Fibroblast of skin of back (primary cell): ENCODE measurements around the gene CEP126. TPM values are rescaled to one million over a fixed set of nuclear protein-coding genes. Genes with fewer than 3 reads are reported as not detected.
A peak's percentile ranks its signal among the peaks of the same experiment; 100 is the strongest.

Experiments used
- DNase-seq: peaks from one replicate; pipeline ENCODE4 v3.0.0-alpha.2; 2013
- polyA plus RNA-seq, 2 experiments: library from polyadenylated mRNA; unstranded; fragments of 120-200 nt; gene quantifications; one replicate each; pipeline ENCODE4 v1.2.1, GENCODE V29; 2013; ENCODE audit not compliant: insufficient read length in 2 of 2

CEP126 gene, protein sequence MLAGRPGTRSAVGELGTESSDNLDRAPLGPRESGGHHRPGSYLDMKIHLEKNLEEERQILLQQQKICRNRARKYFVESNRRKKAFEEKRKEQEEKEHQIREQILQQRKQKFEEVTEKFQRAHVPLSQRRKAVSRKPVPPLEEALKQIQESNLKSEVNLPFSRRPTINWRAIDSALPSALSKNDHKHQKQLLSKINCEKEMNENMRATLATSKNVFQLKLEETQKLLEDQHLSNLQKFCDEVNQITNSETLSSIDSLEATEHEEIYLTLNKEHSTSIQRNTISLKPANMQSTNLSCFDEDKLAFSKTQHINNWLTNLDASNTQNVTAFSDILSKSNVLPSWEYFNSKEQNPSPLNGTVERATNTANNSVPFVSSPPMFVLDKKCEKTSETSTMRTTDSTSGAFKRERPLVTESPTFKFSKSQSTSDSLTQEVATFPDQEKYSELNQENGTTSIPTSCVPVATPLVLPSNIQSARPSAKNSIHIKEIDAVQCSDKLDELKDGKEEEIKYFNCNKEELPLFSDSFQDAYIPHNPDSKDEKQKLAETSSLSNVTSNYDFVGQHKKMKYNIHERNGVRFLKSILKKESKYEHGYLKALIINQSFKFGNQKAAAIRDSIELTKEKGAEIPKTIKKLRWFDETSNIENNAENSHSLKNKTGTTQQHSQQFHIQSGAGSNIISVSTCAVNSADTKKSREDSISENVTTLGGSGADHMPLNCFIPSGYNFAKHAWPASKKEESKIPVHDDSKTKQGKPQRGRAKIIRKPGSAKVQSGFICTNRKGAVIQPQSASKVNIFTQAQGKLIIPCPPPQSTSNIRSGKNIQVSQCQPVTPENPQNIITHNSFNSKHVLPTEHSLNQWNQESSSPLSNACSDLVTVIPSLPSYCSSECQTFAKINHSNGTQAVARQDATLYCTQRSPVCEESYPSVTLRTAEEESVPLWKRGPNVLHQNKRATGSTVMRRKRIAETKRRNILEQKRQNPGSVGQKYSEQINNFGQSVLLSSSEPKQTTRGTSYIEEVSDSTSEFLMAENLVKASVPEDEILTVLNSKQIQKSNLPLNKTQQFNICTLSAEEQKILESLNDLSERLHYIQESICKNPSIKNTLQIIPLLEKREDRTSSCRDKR
- polyA plus RNA-seq (2013, experiment 1 of 2; ENCODE audit: insufficient read length), result 2.8 TPM
- polyA plus RNA-seq (2013, experiment 2 of 2; ENCODE audit: insufficient read length), result 2.7 TPM

DNA sequence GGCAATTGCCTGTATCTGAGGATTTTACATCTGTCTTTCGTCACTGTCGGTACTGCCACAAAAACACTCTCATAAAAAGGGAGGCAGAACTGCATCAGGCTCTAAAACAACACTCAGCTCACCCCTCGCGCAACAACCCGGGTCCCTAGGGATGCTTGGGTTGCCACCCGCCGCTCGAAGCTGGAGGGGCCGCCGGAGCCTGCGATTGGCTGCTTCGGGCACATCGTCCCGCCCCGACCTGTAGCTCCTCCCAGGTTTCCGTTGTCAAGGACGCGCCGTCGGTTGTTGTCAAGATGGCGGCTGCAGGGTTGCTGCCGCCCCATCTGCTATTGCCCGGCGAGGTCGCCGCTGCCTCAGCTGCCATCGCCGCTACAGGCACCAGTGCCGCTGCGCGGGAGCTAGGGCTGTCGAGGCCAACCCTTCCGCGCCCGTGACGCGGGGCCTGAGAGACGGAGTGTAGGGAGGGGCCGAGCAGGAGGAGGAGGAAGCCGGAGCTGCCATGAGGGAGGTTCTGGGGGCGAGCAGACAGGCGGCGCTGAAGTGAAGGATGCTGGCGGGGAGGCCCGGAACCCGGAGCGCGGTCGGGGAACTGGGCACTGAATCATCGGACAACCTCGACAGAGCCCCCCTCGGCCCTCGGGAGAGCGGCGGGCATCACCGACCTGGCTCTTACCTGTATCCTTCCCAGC, at the start of gene CEP126:
TSS of gene CEP126 (plus strand) at position 273 of the 689 bp plus-strand sequence. CDS start at position 548, 275 bp downstream.
- DNase-seq, result peak; percentile 95

DNA sequence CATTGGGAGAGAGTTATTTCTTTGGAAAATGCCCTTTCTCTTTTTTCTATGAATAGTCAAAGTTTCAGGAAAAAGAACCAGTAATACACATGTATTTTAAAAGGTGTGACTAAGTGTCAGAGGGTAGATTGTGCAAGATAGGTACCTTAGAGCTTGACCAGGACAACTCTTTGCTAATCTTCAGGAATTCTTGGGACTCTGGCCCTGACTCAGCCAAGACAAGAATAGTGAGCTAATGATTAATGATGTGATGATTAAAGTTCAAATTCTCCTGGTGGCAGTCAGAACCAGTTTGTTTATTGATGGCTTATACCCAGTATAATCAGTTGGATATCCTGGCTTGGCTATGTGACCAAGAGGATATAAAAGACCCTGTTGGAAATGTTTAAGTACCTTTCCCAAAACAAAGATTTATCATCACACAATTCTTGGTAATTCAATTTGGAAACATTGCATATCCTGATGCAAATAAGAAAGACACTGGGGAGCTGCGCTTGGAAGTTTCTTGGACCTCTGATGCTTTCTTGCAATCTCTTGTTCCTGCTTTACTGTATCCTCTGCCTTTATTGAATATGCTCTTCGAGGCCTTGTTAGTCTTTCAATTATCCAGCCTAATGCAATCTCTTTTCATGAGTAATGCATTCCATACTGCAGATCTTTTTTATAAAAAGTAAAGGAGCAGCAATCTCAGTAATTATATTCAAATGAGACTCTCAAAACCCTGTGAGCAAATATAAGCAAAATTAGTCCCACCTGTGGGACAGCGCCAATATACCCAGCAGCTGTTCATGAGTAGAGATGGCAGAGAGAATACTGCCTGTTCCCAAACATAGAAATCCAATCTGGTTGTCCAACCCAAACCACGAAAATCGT, 48.0 kb upstream of the CEP126 start:
- DNase-seq, result peak; percentile 80

DNA sequence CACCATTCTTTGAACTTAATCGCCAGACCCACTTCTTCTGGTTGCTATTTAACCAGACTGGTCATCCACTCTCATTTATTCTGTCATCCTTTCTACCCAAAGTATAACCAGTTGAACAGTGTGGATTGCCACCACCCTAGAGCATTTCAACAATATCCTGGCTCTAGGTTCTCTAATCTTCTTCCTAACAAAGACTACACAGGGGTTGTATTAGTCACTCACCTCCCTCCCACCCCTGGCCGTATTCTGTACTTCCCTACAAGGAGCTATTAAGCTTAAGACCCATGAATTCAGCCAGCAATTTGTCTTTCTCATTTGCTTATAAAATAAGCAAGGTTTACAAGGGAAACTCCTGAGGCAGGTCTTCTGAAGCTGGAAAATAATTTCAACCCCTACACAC, 46.9 kb upstream of the CEP126 start:
- peak; percentile 51 for DNase-seq

DNA sequence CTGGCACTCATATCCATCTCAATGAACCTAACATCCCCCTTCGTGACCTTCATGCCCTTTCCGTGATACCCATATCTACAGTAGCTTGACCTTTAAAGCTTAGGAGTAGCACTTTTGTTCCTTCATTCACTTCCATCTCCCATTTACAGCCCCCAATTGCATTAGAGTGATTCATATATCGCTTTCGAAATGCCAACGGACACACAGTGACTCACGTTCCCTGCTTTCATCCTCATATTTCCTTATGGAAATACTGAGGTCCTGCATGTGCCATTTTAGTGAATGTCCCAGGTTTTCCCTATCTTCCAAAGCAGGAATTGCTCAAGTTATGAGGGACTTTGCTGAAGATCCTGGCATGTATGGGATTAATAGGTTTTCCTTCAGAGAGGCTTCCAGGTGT, 44.3 kb upstream of the CEP126 start:
- peak; percentile 83 for DNase-seq

DNA sequence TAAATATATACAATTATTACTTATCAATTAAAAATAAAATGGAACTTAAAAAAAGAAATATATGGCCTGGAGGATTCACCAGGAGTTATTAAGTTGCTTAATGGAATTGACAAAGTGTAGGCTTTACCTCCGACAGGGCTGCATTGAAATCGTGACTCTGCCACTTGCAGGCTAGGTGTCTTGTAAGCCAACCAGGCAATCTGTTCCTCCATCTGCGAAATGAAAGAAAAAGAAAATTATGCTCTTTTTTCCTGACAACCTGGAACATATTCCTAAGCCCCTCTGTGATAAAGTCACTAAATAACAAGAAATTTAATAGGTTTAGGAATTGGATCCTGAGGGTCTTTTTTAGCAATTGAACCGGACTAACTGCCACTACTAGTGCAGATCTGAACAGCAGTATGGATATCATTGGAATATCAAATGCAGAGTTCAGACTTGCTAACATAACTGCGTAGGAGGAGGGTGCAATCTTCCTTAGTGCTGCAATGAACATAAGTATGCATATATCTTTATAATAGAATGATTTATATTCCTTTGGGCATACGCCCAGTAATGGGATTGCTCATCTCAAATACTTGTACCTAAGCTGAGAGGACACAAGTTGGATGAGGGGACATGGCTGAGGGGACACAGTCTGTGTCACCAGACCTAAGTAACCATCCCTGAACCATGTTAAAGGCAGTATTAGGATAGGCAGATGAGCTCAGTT, 42.5 kb upstream of the CEP126 start:
- DNase-seq, result no peak

DNA sequence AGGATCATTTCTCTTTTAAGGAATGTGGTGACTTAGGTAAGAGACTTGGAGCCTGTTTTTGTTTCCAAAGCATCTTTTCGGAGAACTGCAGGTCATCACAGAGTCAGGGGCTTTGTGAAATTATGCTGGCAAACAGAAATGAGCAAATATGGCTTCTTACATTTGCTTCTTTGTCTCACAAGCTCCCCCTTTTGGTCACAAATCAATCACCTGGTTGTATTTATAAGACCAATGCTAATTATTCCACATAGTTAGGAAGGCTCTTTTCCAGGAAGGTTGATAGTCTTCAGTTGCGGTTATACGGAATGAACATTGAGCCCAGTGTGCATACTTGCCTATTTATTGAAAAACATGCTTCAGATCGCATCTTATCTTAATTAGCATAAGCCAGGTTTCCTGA, 34.6 kb upstream of the CEP126 start:
- peak; percentile 65 for DNase-seq

DNA sequence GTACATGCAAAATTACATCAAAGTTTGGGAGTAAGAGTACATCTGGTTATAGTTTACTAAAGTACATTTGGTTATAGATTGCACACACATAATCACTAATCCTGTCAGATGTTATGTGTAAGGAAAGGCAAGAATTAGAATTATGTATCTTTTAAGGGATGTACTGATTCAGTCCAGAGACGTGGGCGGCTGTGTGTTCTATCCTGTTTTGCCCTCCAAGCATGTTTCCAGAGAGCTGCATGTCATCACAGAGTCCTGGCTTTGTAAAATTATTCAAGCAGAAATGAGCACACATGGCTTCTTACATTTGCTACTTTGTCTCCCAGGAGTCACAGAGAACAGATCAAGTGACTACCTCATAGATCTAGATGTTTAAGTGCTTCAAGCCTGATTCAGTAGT, 33.2 kb upstream of the CEP126 start:
- no peak for DNase-seq

DNA sequence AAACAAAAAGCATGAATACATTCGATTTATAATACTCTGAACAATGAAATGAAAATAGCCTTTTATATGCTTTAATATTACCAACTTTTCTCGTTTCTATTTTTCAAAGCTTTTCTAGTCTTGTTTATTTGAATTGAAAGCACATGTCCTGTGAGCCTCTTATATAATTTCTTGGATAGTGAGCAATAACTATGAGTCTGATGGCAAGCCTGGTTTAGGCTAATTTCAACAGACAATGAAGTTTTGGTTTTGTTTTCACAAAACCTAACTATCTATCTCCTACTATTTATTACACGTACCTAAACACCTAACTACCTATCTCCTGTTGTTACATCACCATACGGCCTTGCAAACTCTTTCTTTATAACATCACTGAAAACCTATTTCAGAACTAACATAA, 29.2 kb upstream of the CEP126 start:
- DNase-seq, result no peak

DNA sequence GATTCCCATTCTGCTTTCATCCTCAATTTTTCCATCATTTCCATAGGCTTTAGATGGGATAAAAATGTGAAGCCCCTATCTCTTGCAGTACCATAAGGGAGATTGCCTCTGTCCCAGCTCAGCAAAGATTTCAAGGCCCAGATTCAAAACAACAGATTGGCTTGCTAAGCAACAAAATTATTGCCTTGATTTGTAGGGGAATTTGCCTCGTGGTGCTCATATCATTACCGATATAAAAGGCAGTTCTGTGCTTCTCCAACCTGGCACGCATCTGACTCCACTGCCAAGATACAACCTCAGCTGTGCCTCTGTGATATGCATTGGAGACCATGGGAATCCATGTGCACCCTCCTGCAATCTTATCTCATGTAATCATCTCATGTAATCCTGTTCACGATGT, 25.0 kb upstream of the CEP126 start:
- no peak for DNase-seq

DNA sequence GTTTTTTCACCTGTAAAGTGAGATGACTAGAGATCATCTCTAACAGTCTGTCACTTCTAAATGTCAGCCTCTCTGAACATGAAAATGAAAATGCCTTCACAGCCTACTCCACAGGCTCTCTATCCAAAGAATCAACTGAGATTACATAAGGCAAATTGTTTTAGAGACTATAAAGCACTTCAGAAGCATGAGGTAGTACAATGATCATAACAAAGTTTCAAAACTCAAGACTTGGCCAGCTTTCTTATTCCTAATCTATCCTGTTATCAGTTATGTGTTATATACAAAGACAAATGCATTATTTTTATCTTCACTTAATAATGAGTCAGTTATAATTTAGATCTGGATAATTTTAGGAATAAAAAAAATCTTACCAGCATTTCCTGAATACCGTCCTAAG, 20.3 kb upstream of the CEP126 start:
- no peak for DNase-seq

DNA sequence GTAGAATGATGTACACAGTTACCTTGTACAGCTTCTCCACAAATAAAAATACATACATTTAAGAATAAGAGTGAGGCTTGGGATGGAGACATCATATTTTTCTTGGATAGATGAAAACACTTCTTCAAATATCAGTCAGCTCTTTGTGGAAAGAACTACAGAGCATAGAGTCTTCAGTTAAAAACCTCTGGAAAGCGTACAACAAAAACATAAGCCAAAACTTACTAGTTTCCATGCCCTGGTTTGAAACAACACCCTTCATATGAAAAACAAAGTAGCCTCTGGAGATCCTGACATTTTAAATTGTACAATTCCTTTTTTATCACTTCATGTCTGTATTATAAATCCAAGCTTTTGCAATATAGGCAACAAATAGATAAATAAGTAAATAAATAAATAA, 7.0 kb upstream of the CEP126 start:
- peak; percentile 11 for DNase-seq

DNA sequence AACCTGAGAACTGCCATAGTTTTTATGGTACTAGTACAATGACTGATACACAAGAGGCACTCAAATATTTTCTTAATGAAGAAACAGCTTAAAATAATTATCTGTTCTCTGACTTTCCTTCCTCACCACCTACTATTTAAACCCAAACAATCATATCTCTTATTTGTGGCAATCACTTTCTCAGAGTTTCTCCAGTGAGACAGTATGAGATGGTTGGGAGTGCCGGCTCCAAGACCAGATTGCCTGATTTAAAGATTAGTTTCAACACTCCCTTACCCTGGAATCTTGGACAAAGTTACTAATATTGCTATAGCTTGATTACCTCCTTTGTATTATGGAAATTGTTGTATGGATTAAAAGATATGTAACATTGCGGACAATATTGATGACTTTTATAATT, 5.7 kb upstream of the CEP126 start:
- DNase-seq, result no peak

DNA sequence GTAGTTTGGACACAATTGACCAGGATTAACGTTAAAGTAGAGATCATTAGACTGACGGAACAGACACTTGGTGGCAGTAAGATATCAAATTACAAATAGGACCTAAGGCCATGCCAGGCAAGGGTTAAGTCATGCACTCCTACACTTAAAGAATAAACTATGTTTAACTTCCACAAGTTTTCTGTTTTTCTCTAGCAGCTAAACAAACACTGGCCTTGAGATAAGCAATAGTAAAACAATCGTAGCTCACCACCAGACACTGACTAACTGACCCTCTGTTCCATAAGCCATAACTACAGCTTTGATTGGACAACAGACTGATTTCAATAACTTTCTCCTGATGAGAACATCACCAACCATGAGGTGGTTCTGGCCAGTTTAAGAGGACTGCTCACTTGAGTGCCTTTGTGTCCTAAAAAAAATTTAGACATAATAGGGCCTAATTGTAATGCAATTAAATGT, 2.0 kb upstream of the CEP126 start:
- peak; percentile 60 for DNase-seq

DNA sequence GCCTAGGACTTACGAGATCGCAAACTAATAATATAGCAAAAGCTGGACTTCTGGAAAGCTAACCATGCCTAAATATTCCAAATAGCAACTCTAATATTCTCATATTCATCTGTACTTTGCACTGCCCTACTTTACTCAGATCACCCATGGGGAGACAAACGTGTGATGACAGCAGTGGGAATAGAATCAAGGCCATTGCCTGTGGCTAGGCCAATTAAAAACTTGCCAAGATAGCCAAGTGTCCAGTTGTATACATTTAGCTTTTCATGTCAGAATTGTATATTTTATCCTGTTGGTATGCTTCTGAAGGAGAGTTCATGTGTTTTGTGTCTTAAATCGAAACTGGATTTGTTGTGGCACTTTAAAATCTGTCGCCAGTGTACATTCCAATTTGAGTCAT, 1.2 kb upstream of the CEP126 start:
- DNase-seq, result no peak

DNA sequence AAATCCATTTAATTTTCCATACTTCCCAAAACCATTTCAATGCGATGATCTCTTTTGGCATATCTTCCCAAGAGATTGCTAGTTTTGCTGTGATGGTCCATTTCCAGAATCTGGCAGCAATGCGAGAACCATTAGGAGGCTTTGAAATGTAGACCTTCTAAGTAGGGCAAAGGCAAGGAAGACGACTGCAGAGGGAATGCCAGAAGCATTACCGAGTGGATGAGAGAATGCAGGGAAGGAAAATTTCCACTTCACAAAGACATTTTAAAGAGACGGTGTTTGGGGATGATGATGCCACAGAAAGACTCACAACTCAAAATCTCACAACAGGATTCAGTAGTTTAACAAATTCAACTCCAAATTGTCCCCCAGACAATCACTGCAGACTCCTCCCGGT, 471 bp upstream of the CEP126 start:
- DNase-seq, result peak; percentile 70

DNA sequence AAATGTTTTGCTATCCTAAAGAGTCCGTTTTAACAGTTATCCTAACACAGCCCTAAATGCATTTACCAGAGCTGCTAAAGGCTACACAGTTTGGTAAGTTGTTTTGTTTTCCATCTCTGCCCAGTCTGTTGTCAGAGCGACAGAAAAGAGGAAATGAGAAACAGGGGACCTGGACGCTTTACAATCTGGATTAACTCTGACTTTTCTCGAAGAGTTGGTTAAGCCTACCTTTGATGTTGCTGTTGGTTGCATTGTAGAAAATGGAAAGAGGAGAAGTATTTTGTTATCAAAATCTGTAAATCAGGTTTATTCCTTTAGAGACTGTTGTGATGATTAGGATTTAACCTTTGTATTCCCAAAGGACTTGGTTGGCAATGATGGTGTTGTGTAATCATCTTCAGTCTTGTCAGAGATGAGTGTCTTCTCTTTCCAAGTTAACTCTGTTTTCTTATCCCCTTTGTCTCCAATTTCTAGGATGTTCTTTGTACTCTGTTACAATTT, 1.0 kb downstream of the CEP126 start:
- DNase-seq, result peak; percentile 51

DNA sequence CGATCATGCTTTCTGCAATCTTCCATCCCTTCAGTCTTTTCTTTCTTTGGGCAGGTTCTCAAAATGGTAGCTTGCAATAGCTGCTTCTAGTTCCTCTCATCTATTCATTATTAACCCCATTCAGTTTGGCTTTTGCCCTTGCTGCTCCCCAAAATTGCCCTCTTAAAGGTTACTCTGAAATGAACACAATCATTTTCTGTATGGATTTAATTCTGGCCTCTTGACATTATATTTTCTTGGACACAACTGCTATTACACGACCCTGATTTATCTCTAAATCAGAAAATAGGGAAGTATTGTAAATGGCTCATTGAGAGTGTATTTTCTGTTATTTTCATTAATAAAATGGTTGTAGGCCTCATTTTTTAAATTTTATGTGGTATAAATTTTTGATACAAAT, 1.6 kb downstream of the CEP126 start, which contains the start of gene ANGPTL5:
TSS of gene ANGPTL5 (minus strand) at position 101 of the 400 bp plus-strand sequence. CDS start 8,613 bp downstream, outside the sequence.
- no peak for DNase-seq

DNA sequence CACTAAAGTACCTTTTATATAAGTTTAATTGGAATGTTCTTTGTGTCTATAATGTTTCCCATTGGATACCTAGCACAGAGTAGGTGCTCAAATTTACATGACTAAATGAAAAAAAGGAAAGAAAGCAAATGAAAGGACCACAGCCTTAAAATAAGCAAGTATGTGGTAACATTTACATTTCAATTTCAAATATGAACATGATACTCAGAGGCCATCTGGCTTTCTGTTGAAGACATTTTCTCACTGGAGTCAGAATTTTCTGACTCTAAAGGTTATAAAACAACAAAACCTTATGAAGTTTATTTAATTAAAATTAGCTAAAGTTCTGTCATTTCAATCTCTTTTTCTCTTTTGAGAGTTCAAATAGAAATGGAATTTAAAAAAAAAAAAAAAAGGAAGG, 2.4 kb downstream of the CEP126 start:
- DNase-seq, result no peak

DNA sequence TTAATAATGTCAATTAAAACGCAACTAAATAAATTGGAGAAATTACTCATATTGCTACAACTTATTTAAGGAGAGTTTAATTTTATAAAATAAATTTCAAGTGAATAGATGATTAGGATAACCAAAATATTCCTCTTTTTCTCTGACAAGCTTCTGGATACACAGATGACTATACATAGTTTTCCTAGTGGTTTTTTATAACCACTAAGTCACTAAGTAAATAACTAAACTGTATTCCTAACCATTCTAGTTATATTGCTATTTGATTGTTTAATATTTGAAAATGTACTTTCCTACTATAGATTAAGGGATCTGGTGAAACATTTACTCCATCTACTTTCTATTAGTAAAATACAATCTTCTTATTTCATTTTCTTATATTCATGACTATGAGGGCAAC, 6.2 kb downstream of the CEP126 start:
- DNase-seq, result no peak

DNA sequence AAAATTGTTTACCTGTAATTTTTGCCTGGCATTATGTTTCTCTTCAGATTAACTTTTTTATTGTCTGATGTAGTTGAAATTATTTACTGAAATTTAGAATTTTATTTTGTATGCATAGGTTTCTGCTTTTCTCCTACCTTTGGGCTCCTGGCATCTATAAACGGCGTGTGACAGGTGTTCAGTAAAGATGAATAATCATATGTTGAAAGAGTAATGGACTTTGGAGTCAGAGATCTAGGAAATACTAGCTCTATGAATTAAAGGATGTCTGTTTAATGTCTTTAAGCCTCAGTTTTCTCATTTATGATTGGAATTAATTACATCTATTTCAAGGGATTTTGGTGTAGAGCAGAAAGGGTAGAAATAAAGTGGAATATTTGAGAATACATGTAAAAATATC, 8.7 kb downstream of the CEP126 start:
- no peak for DNase-seq
